SK-MEL-5 (cell line): ENCODE measurements around the gene TAGLN. TPM values are rescaled to one million over a fixed set of nuclear protein-coding genes. Genes with fewer than 3 reads are reported as not detected.

Source experiments
- DNase-seq: peaks from one replicate; pipeline ENCODE4 v3.0.0-alpha.2; 2016; ENCODE audit warnings: low read depth, low spot score
- in situ Hi-C: cut with HindIII; loops from 2 replicates; pipeline ENCODE4 v1.10.0; 2016; ENCODE audit warnings: low sequenced_read_pairs, high pct_unique_total_duplicates, low pct_unique_long_range_greater_than_20kb
- polyA plus RNA-seq, 2 experiments: library from polyadenylated mRNA; depleted of rRNA; stranded (reverse); fragments of >200 nt; gene quantifications; 2 replicates each; pipeline ENCODE4 v1.2.3, GENCODE V29; 2015
- total RNA-seq: library from RNA; depleted of rRNA; stranded (reverse); fragments of >200 nt; shearing (Covaris generic); gene quantifications from 2 replicates; pipeline ENCODE4 v1.2.3, GENCODE V29; 2014; rRNA removed

Gene TAGLN
- total RNA-seq = 0.50 and 0.96 TPM in 2 replicates
- polyA plus RNA-seq (2015; cell fraction: cytosol; rRNA removed) = 2.1 and 2.3 TPM in 2 replicates
- polyA plus RNA-seq (2015; cell fraction: nucleus; rRNA removed) = 8.6 and 9.6 TPM in 2 replicates

- no peak for DNase-seq
- in situ Hi-C loops = no loop called here
These were observed at the start of gene TAGLN for GRCh38 chr11:117199053-117199915. Gene TAGLN (plus strand): TSS chr11:117199370. CDS start chr11:117203014, 3,644 bp downstream.

- DNase-seq = no peak
- in situ Hi-C loops = no loop called here
These were observed 47.1 kb upstream of the TAGLN start for GRCh38 chr11:117152066-117152465.

- DNase-seq = no peak
- in situ Hi-C loops = no loop called here
These were observed 44.7 kb upstream of the TAGLN start for GRCh38 chr11:117154468-117154867.

GRCh38 chr11:117157507-117157906 lies 41.7 kb upstream of the TAGLN start:
- no peak for DNase-seq
- in situ Hi-C loops = no loop called here

- in situ Hi-C loops = no loop called here
- DNase-seq = no peak
These were observed 39.3 kb upstream of the TAGLN start for GRCh38 chr11:117159892-117160291.

GRCh38 chr11:117160826-117161225 lies 38.3 kb upstream of the TAGLN start:
- no peak for DNase-seq
- in situ Hi-C loops = no loop called here

- DNase-seq = no peak
These were observed 32.7 kb upstream of the TAGLN start for GRCh38 chr11:117166491-117166890.

GRCh38 chr11:117169736-117170135 lies 29.4 kb upstream of the TAGLN start:
- in situ Hi-C loops = no loop called here

More at GRCh38 chr11:117166491-117166890, 32.7 kb upstream of the TAGLN start:
- in situ Hi-C loops = no loop called here

GRCh38 chr11:117170210-117170609 lies 29.0 kb upstream of the TAGLN start:
- DNase-seq = no peak
- in situ Hi-C loops = no loop called here

More at GRCh38 chr11:117169736-117170135, 29.4 kb upstream of the TAGLN start:
- no peak for DNase-seq

- in situ Hi-C loops = no loop called here
These were observed 28.2 kb upstream of the TAGLN start for GRCh38 chr11:117171007-117171403.

GRCh38 chr11:117171404-117172061 lies 27.6 kb upstream of the TAGLN start:
- DNase-seq = no peak
- in situ Hi-C loops = no loop called here

More at GRCh38 chr11:117171007-117171403, 28.2 kb upstream of the TAGLN start:
- DNase-seq = no peak

- in situ Hi-C loops = no loop called here
- DNase-seq = no peak
These were observed 26.3 kb upstream of the TAGLN start for GRCh38 chr11:117172724-117173421.

GRCh38 chr11:117175104-117175503 lies 24.1 kb upstream of the TAGLN start:
- in situ Hi-C loops = no loop called here

GRCh38 chr11:117175781-117176180 lies 23.4 kb upstream of the TAGLN start:
- no peak for DNase-seq
- in situ Hi-C loops = no loop called here

More at GRCh38 chr11:117175104-117175503, 24.1 kb upstream of the TAGLN start:
- peak; percentile 92 for DNase-seq

GRCh38 chr11:117176186-117176585 lies 23.0 kb upstream of the TAGLN start:
- in situ Hi-C loops = no loop called here
- no peak for DNase-seq

- in situ Hi-C loops = no loop called here
- DNase-seq = no peak
These were observed 21.5 kb upstream of the TAGLN start for GRCh38 chr11:117177534-117178209.

- peak; percentile 91 for DNase-seq
- in situ Hi-C loops = no loop called here
These were observed 20.7 kb upstream of the TAGLN start, which contains the start of gene SIDT2 for GRCh38 chr11:117178210-117179034. Gene SIDT2 (plus strand): TSS chr11:117178743. CDS start chr11:117179264, 521 bp downstream.
